Measurements from ENCODE around the gene TTLL11.

The TTLL11 gene

DNA sequence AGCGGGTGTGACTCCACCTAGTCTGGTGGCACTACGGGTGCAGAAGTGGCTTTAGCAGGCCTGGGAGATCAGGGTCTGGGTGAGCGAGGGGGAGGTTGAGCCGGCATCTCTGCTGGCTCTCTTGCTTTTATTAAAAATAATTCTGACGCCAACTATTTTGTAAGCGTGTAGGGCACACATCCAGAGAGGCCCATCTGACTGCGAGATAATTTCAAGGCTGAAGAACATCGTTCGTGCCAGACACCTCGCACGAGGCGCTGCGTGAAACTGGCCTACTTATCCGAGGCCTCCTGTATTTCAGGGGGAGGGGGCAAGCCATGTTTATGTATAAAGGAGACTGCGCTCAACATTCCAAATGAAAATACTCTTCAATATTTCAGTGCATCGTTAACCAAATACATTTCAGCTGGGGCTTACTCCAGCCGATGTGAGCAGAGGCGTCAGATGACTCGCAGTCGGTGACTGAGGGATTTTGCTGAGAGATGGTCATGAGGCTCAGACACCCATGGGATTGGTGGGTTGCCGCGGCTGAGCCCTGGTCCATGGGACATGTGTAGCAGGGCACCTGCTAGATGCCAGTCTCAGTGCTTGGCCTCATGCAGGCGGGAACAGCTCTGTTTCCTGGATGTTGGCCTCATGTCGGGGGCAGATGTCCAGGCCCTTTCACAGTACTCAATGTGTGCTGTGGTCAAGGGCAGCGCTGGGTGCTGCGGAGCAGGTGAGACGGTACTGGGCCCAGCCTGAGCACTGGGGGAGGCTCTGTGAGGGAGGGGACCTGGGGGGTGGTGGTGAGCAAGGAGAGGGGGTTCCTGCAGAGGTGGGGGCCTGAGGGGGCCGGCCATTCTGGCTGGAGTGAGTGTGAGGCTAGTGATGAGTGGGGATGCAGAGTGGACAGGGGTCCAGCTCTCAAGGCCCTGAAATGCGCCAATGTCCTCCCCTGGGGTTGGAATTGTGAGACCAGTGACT, 240.2 kb downstream of the TTLL11 start:
- no peak for DNase-seq (ENCODE audit: low spot score)

DNA sequence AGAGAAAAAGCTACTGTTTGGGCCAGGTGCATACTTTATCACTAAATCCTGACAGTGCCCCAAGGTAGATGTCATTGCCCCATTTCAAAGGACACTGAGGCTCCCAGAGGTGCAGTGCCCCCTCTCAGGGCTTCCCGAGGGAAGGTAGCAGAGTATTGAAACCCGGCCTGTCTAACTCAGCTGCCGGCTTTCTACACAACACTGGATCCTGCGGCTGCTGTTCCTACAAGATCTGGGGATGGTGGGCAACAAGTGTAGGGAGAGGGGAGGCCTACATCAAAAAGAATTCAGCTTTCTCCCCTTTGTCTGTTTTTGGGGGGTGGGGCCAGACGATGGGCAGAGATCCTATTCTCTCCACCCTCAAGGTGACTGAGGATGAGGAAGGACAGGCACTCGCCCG, 240.9 kb downstream of the TTLL11 start:
- no peak for DNase-seq (ENCODE audit: low spot score)

DNA sequence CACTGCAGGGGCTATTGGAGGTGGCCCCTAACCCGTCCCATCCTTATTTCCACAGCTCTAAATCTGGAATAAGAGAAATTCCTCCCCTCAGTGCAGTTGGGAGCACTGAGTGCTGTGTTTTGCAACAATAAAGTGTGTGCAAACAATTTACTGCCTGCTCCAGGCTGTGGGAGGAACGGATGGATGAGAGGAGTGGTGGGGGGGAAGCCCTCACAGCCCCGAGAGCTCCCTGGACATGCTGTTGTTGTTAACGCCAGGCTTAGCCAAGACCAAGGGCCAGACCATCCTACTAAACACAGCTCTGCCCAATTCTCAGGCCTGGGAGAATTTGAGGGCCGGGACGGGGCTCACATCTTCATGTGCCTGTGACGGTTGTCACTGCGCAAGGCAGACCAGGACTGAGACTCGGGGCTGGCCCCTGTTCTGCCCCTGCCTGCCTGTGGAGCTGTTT, 241.4 kb downstream of the TTLL11 start:
- DNase-seq (ENCODE audit: low spot score), result no peak

DNA sequence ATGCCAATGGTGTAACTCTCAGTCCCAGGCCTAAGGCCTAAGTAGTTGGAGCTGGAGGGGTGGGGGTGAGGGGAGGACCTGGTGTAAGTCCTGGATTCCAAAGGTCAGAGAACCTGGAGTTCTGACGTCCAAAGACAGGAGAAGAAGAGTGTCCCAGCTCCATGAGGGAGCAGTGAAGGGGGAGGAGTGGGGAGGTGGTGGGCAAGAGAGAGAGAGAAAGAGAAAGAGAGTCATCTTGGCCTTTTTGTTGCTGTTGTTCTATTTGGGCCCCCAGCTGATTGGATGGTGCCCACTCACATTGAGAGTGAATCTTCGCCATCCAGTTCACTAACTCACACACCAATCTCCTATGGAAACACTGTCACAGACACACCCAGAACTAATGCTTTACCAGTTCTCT, 242.7 kb downstream of the TTLL11 start:
- DNase-seq (ENCODE audit: low spot score), result no peak

DNA sequence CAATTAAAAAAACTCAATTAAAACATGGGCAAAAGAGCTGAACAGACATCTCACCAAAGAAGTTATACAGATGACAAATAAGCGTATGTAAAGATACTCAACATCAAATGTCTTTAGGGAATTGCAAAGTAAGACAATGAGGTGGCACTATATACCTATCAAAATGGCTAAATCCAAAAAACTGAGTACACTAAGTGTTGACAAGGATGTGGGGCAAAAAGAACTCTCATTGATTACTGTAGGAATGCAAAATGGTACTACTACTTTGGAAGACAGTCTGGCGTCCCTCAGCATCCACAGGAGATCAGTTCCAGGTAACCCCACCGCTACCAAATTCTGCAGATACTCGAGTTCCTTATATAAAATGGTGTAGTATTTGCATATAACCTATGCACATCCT, 243.6 kb downstream of the TTLL11 start:
- DNase-seq (ENCODE audit: low spot score), result no peak

DNA sequence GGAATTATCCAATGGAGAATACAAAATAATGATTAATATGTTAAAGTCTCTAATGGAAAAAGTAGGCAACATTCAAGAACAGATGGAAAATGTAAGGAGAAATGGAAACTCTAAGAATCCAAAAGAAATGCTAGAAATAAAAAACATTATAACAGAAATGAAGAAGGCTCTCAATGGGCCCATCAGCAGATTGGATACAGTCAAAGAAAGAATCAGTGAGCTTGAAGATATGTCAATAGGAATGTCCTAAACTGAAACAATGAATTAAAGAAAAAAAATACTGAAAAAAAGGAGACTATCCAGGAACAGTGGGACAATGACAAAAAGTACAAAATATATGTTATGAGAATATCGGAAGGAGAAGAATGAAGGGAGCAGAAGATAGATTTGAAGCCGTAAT, 248.5 kb downstream of the TTLL11 start:
- no peak for DNase-seq (ENCODE audit: low spot score)

DNA sequence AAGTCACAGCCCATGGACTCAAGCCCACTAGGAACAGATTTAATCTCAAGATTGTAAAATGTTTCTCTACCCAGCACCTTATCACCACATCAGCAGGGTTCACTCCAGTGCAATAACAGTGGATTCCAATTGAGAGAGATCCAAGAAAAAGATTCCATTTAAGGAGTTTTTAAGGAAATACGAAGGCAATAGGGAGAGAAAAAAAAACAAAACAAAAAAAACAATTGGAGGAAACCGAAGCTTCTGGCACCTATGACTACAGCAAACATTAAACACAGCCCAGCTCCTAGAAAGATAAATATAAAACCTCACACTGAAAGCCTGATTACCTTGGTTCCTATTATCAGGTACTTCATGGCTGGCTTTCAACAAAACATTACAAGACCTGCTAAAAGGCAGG, 249.0 kb downstream of the TTLL11 start:
- DNase-seq (ENCODE audit: low spot score), result no peak

DNA sequence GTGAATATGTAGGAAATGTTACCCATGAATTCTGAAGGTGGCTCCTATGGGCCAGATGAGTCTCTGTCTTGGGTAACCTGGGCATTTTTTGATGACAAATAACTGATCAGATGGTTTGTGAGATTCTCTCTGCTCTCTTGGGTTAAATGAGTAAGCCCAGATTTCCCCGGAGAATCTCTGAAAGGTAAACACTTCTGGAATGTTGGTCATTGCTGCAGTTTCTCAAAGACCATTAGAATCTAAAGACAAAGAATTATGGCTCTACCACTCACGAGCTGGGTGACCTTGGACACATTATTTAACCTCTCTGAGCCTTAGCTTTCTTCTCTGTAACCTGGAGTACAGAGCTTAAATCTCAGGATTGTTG, 250.5 kb downstream of the TTLL11 start:
- DNase-seq (ENCODE audit: low spot score), result no peak

DNA sequence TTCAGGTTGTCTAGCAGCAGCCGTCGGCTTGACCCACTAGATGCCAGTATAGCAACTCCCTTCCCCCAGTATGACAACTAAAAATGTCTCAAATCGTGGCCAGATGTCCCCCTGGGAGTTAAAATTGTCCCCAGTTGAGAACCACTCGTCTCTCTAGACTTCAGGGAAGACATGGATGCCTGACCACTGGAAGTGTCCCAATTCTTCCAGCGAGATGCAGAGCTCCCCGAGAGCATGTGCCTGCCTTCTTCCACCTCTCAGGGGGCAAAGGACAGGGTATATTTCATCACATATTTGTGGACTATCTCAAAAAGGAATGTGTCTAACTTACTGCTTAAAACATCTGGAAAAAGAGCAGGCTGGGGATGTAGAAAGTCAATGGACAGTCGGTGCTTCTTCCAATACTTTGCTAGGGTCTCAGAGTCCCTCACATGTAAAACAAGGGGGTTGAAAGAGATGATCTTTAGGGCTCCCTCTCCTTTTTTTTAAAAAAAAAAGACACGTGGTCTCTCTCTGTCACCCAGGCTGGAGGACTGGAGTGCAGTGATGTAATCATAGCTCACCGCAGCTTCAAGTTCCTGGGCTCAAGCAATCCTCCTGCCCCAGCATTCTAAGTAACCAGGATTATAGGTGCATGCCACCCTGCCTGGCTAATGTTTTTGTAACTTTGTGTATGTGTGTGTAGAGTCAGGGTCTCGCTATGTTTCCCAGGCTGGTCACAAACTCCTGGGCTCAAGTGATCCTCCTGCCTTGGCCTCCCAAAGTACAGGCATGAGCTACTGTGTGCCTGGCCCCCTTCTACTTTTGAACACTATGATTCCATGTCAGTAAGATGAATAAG, 251.1 kb downstream of the TTLL11 start:
- no peak for DNase-seq (ENCODE audit: low spot score)

DNA sequence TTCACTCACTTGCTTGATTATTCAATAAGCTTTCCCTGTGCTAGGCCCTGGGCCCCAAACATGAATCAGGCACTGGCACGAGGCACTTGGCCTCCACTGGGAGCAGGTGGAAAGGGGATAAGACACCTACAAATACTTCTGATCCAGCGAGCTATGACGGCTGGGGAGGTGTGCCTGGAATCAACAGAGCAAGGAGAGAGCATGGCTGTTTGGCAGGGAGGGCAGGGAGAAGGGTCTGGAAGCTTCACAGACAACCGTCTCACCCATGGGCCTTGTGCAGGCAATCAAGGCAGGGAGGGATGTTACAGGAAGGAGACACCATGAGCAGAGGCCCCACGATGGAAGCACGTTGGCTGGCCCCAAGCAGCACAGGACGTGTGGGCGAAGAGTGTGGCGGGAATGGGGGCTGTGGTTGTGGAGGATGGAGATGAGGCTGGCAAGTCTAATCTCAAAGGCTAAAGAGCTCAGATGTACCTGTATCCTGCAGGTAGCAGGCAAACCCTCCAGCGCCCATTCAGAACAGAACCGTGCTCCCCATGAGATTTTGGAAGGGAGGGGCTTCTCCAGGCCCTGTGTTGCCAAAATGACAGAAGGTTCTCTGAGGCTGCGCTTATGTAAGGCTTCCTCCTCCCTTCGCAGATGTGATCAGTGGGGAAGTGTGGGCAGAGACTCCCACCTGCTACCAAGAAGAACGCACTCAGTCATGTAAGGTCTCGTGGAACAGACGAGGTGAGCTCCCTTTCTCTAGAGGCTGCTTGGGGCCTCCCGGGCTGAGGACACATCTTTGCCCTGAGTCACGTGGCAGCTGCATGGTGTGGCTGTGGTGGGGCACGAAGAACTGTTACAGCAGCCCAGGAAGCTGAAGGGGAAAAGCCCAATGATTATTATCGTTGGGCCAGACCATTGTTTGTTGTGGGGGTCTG, 252.0 kb downstream of the TTLL11 start:
- no peak for DNase-seq (ENCODE audit: low spot score)

DNA sequence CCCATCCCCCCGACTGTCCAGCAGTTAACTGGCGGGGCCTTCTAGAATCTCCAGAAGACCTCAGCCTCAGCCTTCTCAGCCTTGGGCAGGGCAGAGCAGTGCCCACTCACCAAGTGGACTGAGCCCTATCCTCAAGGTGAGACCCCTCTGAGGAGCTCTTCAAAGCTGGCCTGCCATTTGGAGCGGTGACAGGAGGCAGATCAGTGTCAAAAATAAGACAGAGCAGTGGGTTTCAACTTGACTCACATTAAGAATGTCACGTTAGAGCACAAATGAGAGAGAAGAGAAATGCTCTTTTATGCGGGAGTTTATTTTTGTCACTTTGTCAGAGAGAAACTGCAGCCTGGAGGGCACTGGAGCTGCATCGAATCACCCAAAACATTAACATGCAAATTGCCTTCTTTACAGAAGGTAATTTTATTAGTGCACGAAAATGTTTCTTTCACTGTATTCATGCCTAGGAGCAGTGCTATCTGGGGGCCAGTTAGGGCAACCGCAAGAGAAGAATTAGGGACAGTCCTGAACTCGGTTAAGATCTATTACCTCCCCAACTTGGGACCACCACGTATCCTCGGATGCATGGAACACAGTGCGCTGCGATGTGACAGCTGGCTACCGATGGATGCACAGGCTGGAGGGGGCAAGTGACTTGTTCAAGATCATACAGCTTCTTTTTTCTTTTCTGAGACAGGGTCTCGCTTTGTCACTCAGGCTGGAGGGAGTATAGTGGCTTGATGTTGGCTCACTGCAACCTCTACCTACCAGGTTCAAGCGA, 253.2 kb downstream of the TTLL11 start:
- DNase-seq (ENCODE audit: low spot score), result no peak

DNA sequence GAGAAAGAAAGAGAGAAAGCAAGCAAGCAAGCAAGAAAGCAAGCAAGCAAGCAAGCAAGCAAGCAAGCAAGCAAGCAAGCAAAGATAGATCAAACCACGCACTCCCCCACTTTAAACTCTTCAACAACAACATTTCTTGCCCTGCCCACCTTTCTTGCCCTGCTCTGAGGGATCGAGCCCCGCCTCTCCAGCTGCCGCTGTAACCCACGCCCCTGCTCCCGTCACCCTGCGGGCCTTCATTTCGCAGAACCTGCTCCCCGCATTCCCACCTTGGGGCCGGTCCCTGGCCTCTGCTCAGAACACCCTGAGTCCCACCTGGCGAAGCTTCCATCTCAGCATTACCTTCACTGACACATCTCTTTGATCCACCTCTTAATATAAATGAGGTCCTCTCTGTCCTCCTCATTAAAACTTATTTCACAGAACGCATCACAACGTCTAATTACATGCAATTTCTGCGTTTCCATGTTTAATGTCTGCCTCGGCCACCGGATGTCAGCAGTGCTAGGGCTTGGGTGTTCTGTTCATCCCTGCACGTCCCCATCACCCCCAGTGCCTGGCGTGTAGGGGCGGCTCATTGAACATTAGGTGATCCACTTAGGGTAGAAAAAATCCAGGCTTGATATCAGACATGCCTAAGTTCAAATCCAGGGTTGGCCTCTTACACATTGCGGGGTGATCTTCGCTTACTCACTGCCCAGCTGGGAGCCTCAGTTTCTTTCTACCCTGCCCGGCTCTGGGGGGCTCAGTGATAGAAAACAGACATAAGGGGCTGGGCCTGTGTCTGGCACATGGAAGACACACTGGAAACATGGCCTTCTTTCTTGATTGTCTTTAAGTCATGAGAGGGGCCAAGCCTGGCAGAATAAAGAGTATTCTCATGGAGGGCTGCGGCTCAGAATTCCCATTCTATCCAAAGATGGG, 254.1 kb downstream of the TTLL11 start:
- no peak for DNase-seq (ENCODE audit: low spot score)

DNA sequence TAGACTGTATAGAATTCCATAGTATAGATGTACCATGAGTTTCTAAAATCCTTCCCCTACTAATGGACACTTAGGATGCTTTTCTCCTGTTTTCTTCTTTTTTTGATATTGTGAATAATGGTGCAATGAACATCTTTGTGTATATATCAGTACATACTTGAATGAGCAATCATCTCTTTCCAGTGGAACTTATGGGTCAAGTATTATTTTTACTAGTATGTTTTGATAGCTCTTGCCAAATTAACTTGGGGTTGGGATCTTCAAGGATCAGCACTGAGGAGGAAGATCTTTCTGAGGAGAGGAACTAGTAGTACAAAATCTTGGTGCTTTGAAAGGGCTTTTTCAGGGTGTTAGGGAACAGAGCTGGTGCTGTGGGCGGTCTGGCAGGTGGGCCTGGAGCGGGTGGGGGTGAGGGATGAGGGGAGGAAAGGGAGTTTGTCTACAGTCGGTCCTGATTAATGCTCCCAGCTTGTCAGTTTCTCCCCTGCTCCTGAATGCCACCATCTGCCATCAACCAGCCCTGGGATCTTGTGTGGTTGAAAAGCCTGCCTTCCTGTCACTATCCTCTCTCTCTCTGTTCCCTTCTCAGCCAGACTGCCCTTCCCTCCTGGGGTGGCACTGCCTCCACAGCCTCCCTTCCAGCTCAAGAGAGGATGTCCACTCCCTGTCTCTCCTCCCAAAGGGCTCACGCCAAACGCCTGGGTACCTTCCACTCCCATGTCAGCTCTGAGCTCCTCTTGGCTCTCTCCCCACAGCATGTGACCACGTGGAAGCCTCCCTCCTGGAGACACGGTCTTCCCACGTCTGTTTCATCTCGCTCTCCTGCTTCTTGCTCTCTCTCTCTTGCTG, 255.8 kb downstream of the TTLL11 start:
- no peak for DNase-seq (ENCODE audit: low spot score)

DNA sequence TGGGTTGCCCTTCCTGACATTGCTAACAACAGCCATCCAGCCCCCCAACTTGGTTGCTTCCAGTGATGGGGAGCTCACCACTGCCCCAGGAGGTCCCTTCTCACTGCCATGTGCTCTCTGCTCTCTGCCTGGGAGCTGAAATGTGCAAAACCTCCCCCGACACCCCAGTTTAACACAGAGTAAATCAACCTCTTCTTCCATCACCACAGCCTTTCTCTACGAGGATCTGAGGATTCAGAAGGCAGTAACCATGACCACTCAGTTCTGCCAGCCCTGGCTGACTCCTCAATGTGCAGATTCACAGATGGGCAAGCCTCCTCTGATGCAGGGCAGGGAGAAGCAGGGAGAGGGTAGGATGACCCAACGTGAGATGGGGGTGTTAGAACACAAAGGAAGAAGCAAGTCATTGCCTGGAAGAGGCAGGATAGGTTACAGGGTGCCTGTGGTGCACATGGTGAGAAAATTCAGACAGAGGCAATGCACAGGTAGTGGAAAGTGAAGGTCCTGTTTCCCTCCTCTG, 256.7 kb downstream of the TTLL11 start:
- DNase-seq (ENCODE audit: low spot score), result no peak

DNA sequence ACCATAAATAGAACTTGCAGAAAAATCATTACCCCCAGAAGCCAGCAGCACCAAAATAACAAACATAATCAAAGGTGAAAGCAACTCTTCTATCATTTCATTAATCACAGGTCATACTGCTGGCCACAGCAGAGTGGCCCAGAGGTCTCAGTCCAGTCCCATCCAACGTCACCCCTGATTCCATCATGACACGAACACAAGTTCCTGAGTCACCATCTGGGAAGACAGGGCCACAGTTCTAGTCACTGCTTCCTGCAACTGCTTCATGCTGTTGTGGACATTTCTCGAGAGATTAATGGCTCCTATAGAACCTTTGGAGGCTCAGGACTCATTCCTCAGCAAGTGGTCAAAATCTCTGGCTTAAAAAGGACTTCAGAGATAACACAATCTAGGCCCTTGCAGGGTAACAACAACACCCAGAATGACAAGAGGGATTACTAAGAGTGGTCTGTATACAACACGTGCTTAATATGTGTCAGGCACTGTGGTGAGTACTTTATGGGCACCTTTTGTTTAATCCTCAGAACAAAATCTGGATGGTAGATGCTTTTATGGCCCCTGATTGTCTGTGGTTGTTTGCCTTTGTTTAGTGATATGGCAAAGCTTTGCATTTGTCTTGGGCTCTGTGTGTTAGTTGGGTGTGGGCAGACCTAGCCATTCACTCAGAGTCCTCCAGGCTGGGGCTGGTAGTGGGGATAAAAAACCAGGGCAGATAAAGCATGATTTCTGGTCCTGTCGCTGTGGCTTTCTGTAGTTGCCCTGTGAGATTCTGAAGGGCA, 257.3 kb downstream of the TTLL11 start:
- DNase-seq (ENCODE audit: low spot score), result no peak

DNA sequence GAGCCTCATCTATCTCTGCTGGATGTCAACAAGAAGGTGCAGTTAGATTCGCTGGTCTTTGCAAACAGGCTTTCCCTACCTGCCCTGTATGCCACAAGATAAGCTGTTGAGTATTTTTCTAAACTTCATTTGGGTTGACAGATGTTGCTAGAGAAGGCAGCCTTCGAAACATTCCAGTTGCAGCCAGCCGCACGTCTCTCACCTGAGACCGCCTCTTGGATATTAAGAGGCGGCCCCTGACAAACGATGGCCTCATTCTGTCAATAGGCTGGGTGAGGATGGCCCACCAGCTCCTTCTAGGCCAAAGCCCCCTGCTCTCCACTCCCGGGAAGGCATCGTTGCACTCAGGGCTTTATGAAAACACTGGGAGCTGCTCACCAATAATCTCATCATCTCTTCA, 260.0 kb downstream of the TTLL11 start:
- no peak for DNase-seq (ENCODE audit: low spot score)

DNA sequence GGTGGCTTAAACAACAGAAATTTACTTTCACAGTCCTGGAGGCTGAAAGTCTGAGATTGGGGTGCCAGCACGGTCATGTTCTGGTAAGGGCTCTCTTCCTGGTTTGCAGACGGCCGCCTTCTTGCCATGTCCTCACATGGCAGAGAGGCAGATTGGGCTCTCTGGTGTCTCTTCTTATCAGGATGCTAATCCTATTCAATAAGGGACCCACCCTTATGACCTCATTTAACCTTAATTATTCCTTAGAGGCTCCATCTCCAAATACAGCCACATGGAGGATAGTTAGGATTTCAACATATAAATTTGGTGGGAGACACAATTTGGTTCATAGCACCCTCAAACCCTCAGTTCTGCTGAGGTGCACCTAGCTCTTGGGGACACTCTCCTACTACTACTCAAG, 261.2 kb downstream of the TTLL11 start:
- DNase-seq (ENCODE audit: low spot score), result no peak

Measured in CD4-positive, alpha-beta T cell treated with Interleukin-6 at 100 ng/mL for 8 hours (primary cell).